ENCODE data around the gene PARPBP. TPM values are rescaled to one million over a fixed set of nuclear protein-coding genes. Genes with fewer than 3 reads are reported as not detected.

The PARPBP gene
- total and polyA plus RNA-seq, 7 donors: 1.2 to 7.9 (median 1.9) TPM

DNA sequence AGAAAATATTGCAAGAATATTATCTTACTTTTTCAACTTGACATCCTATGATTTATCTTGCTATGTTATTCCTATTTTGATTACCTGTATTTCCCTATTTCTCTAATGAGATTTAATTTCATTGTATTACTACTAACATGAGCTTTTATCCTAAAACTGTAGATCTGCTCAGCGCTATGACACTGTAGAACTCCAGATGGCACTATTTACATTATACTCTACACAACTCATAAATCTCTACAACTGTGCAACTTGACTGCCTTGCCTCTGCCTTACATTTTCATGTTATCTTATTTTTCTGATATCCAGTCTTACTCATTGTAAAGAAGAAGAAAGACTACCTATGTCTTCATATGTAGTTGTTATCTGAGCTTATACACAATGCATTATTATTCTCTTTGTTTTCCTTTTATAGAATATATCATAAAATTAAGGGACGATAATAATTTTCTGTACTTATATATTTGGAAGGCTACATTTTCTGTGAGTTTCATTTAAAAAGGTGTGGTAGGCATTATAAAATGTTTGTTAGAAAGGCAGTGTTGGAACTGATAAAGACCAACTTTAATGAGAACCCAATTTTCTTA is 24.2 kb upstream of the PARPBP start:
- TF ChIP-seq POLR2AphosphoS5 (IDR thresholded peaks at IDR 0.05): no peak
- no peak for TF ChIP-seq EP300 (IDR thresholded peaks at IDR 0.05)
- TF ChIP-seq, protein P1, sequence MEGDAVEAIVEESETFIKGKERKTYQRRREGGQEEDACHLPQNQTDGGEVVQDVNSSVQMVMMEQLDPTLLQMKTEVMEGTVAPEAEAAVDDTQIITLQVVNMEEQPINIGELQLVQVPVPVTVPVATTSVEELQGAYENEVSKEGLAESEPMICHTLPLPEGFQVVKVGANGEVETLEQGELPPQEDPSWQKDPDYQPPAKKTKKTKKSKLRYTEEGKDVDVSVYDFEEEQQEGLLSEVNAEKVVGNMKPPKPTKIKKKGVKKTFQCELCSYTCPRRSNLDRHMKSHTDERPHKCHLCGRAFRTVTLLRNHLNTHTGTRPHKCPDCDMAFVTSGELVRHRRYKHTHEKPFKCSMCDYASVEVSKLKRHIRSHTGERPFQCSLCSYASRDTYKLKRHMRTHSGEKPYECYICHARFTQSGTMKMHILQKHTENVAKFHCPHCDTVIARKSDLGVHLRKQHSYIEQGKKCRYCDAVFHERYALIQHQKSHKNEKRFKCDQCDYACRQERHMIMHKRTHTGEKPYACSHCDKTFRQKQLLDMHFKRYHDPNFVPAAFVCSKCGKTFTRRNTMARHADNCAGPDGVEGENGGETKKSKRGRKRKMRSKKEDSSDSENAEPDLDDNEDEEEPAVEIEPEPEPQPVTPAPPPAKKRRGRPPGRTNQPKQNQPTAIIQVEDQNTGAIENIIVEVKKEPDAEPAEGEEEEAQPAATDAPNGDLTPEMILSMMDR (IDR thresholded peaks at IDR 0.05): no peak
- TF ChIP-seq POLR2A (IDR thresholded peaks at IDR 0.05): no peak
- peaks cover 0 to 12% (median 2%) of the 10 kb centered on the region in 4 donors for H3K4me1 ChIP-seq
- intact Hi-C loops (cut with DNase I): no loop called here
- no peak overlapping the region for H3K27ac ChIP-seq
- WGBS, 2 donors: 54 to 73% methylated on average over 2 of the region's 2 CpGs
- no peak overlapping the region for H3K4me3 ChIP-seq
- H3K9me3 ChIP-seq: no peaks in the 10 kb centered on the region
- H3K27me3 ChIP-seq: no peaks in the 10 kb centered on the region
- no peak for DNase-seq
- peaks cover 0 to 34% (median 0%) of the 10 kb centered on the region in 4 donors for H3K36me3 ChIP-seq

DNA sequence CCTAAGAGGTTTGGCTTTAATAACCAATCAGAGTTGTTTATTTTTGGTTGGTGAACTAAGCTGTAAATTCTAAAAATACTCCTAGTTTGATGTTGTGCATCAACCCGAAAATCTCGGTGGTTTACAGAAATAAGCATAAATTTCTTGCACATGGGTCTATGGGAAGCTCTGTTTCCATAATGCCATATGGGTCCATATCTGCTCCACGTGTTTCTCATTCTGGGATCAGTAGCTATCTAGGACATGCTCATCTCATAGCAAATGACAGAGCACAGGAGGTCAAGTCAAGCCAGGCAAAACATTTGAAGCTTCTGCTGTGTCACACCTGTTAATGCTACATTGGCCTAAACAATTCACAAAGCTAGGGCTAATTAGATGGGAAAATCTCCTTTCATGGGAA is 23.1 kb upstream of the PARPBP start:
- H3K27me3 ChIP-seq: no peaks in the 10 kb centered on the region
- no peak overlapping the region for H3K4me3 ChIP-seq
- H3K9me3 ChIP-seq: no peaks in the 10 kb centered on the region
- TF ChIP-seq, protein P1 (IDR thresholded peaks at IDR 0.05): no peak
- TF ChIP-seq POLR2A (IDR thresholded peaks at IDR 0.05) (no peak), POLR2AphosphoS5 (IDR thresholded peaks at IDR 0.05) (no peak), EP300 (IDR thresholded peaks at IDR 0.05) (no peak)
- WGBS, 2 donors: 80 to 90% methylated on average over 3 of the region's 3 CpGs
- peaks cover 0 to 12% (median 2%) of the 10 kb centered on the region in 4 donors for H3K4me1 ChIP-seq
- no peak overlapping the region for H3K27ac ChIP-seq
- DNase-seq: no peak
- H3K36me3 ChIP-seq: peaks cover 0 to 35% (median 0%) of the 10 kb centered on the region in 4 donors
- intact Hi-C loops (cut with DNase I): no loop called here

DNA sequence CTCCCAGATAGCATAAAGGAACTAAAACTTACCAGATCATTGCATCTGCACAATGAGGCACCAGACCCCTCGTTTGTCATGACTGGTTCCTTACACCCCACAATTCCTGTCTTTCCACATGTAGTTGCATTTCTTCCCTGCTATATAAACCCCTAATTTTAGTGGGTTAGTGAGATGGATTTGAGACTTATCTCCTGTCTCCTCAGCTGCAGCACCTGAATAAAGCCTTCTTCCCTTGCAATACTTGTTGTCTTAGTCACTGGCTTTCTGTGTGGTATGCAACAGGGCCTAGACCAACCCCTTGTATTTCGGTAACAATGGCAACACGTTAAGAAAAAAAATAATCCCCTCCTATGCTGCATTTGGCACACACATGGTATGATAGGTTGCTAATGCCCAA is 13.1 kb upstream of the PARPBP start:
- Histone ChIP-seq H3K27me3 (no peaks in the 10 kb centered on the region), H3K9me3 (no peaks in the 10 kb centered on the region), H3K4me1 (no peaks in the 10 kb centered on the region), H3K27ac (no peak overlapping the region), H3K36me3 (peaks cover 4 to 75% (median 14%) of the 10 kb centered on the region in 4 donors), H3K4me3 (no peak overlapping the region)
- WGBS, 2 donors: 95 to 96% methylated on average over 3 of the region's 3 CpGs
- no peak for DNase-seq
- no peak for TF ChIP-seq POLR2AphosphoS5 (IDR thresholded peaks at IDR 0.05)
- intact Hi-C loops (cut with DNase I): no loop called here

DNA sequence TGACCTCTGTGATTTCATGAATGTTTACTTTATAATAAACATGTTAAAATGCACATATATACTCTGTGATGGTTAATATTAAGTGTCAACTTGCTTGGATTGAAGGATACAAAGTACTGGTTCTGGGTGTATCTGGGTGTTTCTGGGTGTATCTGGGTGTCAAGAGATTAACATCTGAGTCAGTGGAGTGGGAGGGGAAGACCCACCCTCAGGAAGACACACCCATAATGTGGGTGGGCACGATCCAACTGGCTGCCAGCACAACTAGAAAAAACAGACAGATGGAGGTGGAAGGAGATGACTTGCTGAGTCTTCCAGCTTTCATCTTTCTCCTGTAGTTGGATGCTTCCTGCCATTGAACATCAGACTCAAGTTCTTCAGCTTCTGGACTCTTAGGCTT is 12.0 kb upstream of the PARPBP start:
- H3K27me3 ChIP-seq: no peaks in the 10 kb centered on the region
- no peak overlapping the region for H3K4me3 ChIP-seq
- no peak overlapping the region for H3K27ac ChIP-seq
- H3K36me3 ChIP-seq: peaks cover 4 to 71% (median 14%) of the 10 kb centered on the region in 4 donors
- TF ChIP-seq EP300 (IDR thresholded peaks at IDR 0.05) (no peak), POLR2A (IDR thresholded peaks at IDR 0.05) (no peak), POLR2AphosphoS5 (IDR thresholded peaks at IDR 0.05) (no peak)
- TF ChIP-seq, protein P1 (IDR thresholded peaks at IDR 0.05): no peak
- no peak for DNase-seq
- H3K4me1 ChIP-seq: no peaks in the 10 kb centered on the region
- intact Hi-C loops (cut with DNase I): no loop called here
- WGBS, 2 donors: 85 to 93% methylated on average over 1 of the region's 1 CpG
- no peaks in the 10 kb centered on the region for H3K9me3 ChIP-seq

DNA sequence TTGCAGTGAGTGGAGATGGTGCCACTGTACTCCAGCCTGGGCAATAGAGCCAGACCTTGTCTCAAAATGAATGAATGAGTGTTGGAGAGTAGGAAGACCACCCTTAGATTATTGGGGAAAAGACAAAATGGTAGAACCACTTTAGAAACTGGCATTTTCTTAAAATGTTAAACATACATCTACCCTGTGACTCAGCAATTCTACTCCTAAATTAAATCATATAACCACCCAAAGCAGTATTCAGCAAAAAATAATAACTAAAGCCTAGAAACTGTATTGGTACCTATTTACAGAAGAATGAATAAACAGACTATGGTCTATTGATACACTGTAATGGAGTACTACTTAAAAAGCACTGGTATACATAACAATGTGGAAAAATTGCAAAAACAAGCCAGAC is 9.2 kb upstream of the PARPBP start:
- DNase-seq: no peak
- H3K9me3 ChIP-seq: no peaks in the 10 kb centered on the region
- TF ChIP-seq POLR2AphosphoS5 (IDR thresholded peaks at IDR 0.05): no peak
- no peak for TF ChIP-seq EP300 (IDR thresholded peaks at IDR 0.05)
- TF ChIP-seq POLR2A (IDR thresholded peaks at IDR 0.05): no peak
- TF ChIP-seq, protein P1 (IDR thresholded peaks at IDR 0.05): no peak

More for the DNA sequence above, 9.2 kb upstream of the PARPBP start:
- intact Hi-C loops (cut with DNase I): no loop called here
- H3K36me3 ChIP-seq: peaks cover 4 to 69% (median 14%) of the 10 kb centered on the region in 4 donors
- no peaks in the 10 kb centered on the region for H3K4me1 ChIP-seq
- no peak overlapping the region for H3K27ac ChIP-seq
- H3K27me3 ChIP-seq: no peaks in the 10 kb centered on the region
- H3K4me3 ChIP-seq: no peak overlapping the region
